Nephron progenitor cell (in vitro differentiated cells): Measurements from ENCODE around the gene SLC25A48.

ENCODE experiments used
- DNase-seq: peaks from one replicate; pipeline ENCODE4 v3.0.0; 2021
- H3K27ac Mint-ChIP-seq: 2 replicates; pipeline ENCODE4 v1.8.0; 2021; ENCODE audit warnings: mild to moderate bottlenecking, moderate library complexity, mixed read lengths
- H3K27me3 Mint-ChIP-seq: 2 replicates; pipeline ENCODE4 v1.8.0; 2021; ENCODE audit warnings: mild to moderate bottlenecking, low read depth, mixed read lengths; ENCODE audit not compliant: poor library complexity
- H3K36me3 Mint-ChIP-seq: 2 replicates; pipeline ENCODE4 v1.8.0; 2021; ENCODE audit warnings: low read depth, mixed read lengths
- H3K4me1 Mint-ChIP-seq: 2 replicates; pipeline ENCODE4 v1.8.0; 2021; ENCODE audit warnings: mixed read lengths
- H3K4me3 Mint-ChIP-seq: 2 replicates; pipeline ENCODE4 v1.8.0; 2021; ENCODE audit warnings: mild to moderate bottlenecking, moderate library complexity, mixed read lengths
- H3K9me3 Mint-ChIP-seq: 2 replicates; pipeline ENCODE4 v1.8.0; 2021; ENCODE audit warnings: mild to moderate bottlenecking, moderate library complexity, mixed read lengths
- TF ChIP-seq, protein P1 (sequence below): fragments of 200-600 bp; sonication (generic); IDR thresholded peaks from 2 replicates; pipeline ENCODE4 v1.5.0; 2021; ENCODE audit warnings: antibody characterized with exemption

SLC25A48 gene

DNA sequence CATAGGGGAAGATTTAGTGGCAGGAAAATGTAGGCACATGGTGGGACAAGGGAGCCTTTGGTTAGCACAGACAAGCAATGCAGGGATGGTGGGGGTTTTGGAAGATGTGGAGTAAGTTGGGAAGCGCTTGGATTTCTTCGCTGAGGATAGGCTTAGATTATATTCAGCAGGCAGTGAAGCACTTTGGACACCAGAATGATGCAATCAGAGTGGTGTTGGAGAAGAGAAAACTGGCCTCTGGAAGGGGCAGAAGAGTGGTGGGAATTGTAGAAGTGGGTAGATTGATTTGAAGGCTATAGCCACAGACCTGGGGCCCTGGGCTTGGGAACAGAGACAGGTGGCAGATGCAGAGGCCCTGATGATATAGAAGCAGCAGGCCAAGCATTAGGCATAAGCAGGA, 28.3 kb downstream of the SLC25A48 start:
- Mint-ChIP-seq H3K36me3 (no peaks in the 10 kb centered on the region), H3K27ac (no peak overlapping the region), H3K27me3 (peaks cover 33% of the 10 kb centered on the region), H3K9me3 (no peaks in the 10 kb centered on the region), H3K4me1 (no peaks in the 10 kb centered on the region), H3K4me3 (no peak overlapping the region)
- no peak for DNase-seq
- TF ChIP-seq, protein P1, sequence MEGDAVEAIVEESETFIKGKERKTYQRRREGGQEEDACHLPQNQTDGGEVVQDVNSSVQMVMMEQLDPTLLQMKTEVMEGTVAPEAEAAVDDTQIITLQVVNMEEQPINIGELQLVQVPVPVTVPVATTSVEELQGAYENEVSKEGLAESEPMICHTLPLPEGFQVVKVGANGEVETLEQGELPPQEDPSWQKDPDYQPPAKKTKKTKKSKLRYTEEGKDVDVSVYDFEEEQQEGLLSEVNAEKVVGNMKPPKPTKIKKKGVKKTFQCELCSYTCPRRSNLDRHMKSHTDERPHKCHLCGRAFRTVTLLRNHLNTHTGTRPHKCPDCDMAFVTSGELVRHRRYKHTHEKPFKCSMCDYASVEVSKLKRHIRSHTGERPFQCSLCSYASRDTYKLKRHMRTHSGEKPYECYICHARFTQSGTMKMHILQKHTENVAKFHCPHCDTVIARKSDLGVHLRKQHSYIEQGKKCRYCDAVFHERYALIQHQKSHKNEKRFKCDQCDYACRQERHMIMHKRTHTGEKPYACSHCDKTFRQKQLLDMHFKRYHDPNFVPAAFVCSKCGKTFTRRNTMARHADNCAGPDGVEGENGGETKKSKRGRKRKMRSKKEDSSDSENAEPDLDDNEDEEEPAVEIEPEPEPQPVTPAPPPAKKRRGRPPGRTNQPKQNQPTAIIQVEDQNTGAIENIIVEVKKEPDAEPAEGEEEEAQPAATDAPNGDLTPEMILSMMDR: no peak

DNA sequence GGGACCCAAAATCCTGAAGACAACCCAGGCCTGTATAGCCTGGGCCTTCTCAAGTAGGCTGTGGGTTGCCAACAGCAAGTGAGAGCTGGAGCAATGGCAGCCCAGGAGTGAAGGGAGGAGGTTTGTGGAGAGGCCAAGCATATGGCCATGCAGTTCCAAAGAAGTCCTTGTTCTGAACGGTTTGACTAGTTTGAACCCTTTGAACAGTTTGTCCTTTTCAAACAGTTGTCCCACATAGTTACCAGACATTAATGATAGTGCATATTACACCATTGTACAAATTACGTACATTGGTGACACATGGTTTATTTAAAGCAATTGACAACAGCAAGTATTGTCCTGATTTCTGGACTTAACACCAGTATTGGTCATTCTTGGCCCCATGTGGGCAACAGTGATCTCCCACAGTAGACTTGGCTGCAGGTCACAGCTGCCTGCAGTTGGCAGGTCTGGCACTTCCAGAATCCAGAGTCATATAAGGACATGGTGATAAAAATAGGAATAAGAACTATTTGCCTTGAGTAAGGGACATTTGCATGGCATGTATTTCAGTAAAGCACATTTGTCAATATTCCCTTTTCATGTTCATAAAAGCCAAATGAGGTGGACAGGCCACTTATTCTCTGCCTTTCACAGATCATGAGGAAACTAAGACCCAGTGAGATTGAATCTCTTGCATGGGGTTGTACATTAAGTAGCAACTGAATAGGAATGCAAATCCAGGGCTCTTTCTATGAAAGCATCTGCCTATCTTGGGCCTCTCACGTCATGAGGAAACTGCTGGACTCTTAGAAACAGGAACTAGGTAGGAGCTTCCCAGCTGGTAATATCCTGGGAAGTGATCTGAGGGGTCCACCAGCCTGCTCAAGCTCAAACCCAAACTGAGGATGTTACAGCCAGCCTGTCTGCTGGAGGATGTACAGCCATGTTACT, 30.3 kb downstream of the SLC25A48 start:
- TF ChIP-seq, protein P1: no peak
- DNase-seq: no peak

DNA sequence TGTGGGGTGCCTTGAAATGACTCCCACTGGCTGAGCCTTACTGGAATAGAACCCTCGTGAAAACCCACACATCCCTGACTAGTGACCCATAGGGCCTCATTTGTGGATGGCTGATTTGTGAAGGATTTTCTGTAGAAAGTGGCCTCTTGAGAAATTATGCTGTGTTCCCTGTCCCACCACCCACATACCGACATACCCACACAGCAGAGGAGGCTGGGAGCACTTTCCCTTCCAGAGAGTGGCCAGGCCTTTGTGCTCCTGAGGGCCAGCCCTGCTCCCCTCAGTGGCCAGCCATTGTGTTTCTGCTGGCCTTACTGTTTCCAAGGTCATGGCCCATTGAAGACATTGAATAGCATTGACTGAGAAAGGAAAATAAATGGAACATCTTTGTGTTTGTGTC, 31.6 kb downstream of the SLC25A48 start:
- H3K36me3 Mint-ChIP-seq: no peaks in the 10 kb centered on the region
- no peak overlapping the region for H3K27ac Mint-ChIP-seq
- no peak overlapping the region for H3K4me3 Mint-ChIP-seq
- H3K9me3 Mint-ChIP-seq: no peaks in the 10 kb centered on the region
- no peaks in the 10 kb centered on the region for H3K4me1 Mint-ChIP-seq
- TF ChIP-seq, protein P1: no peak
- H3K27me3 Mint-ChIP-seq: peaks cover 26% of the 10 kb centered on the region
- DNase-seq: no peak

More for the DNA sequence above, 30.3 kb downstream of the SLC25A48 start:
- Mint-ChIP-seq H3K36me3 (no peaks in the 10 kb centered on the region), H3K4me3 (no peak overlapping the region), H3K4me1 (no peaks in the 10 kb centered on the region), H3K27ac (no peak overlapping the region), H3K9me3 (no peaks in the 10 kb centered on the region), H3K27me3 (peaks cover 32% of the 10 kb centered on the region)

DNA sequence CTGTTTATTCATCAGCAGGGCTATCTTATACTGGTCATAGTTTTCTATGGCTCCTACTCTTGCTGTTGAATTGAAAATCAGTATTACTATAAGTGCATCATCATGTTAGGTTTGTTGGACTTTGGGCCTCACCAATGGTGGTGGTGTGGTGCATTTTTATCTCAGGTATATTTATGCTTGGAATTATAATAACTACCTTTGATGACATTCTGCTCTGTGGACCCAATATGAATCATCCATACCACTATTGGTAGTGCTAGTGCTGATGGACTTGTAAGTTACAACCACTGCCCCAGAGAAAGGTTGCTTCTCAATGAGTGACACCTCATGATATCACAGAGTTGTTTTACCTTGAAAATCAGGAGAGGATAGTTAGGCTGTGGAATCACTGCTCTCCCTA, 33.1 kb downstream of the SLC25A48 start:
- TF ChIP-seq, protein P1: no peak
- no peak overlapping the region for H3K27ac Mint-ChIP-seq
- no peaks in the 10 kb centered on the region for H3K4me1 Mint-ChIP-seq
- H3K27me3 Mint-ChIP-seq: peaks cover 22% of the 10 kb centered on the region
- no peaks in the 10 kb centered on the region for H3K9me3 Mint-ChIP-seq
- no peak for DNase-seq
- no peaks in the 10 kb centered on the region for H3K36me3 Mint-ChIP-seq
- H3K4me3 Mint-ChIP-seq: no peak overlapping the region

DNA sequence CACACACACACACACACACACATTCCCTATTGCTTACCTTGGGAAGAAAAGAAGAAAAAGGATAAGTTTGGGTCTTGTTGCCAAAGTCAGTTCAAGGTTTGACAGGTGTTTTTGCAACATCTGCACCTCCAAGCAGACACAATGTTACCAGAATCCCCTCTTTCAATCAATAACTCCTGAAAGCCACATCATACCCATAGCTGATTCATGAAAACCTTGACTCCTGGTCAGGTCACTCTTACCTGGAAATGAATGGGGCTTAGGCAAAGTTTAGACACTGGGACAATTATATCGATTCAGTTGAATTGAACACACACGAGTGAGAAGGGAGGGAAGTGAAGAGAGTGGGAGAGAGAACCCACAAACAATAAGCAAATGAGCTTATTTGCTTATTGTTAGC, 34.2 kb downstream of the SLC25A48 start:
- Mint-ChIP-seq H3K27ac (no peak overlapping the region), H3K4me3 (no peak overlapping the region), H3K9me3 (no peaks in the 10 kb centered on the region), H3K36me3 (no peaks in the 10 kb centered on the region), H3K4me1 (no peaks in the 10 kb centered on the region), H3K27me3 (peaks cover 15% of the 10 kb centered on the region)
- DNase-seq: no peak
- TF ChIP-seq, protein P1: no peak

DNA sequence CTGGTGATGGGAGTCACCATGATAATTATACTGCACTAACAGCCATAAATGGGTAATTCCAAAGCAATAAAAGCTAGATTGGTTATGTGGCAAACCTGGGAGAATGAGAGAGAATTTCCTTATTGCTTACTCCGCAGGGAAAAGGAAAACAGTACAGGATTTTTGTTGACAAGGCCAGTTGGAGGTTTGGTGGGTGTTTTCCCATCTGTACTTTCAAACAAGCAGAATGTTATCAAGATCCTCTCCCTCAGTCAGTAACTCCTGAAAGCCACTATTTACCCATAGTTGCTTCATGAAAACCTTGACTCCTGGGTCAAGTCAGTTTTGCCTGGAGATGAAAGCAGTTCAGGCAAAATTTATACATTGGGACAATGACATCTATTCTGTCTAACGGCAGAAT, 34.8 kb downstream of the SLC25A48 start:
- Mint-ChIP-seq H3K9me3 (no peaks in the 10 kb centered on the region), H3K36me3 (no peaks in the 10 kb centered on the region), H3K4me1 (no peaks in the 10 kb centered on the region), H3K27me3 (peaks cover 12% of the 10 kb centered on the region), H3K4me3 (no peak overlapping the region), H3K27ac (no peak overlapping the region)
- no peak for DNase-seq
- TF ChIP-seq, protein P1: no peak
